PFSK-1 (cell line): ENCODE results near the gene ULK3.

Experiments
- FOXP2 ChIP-seq: optimal IDR thresholded peaks from 2 replicates; pipeline ENCODE3; 2011; ENCODE audit warnings: borderline replicate concordance, control low read depth, inconsistent platforms; ENCODE audit not compliant: insufficient read depth; ENCODE audit errors: extremely low read length, extremely low read depth
- POLR2AphosphoS5 ChIP-seq: IDR thresholded peaks from 2 replicates; pipeline ENCODE4 v1.6.1; 2012; ENCODE audit warnings: low read depth, mild to moderate bottlenecking, control low read depth, low read length, moderate library complexity
- REST ChIP-seq, 2 experiments: IDR thresholded peaks; 2 replicates each; pipeline versions ENCODE4 v1.6.1 to v1.8.0; 2011 to 2012; ENCODE audit warnings: low read depth in 2 of 2, low read length in 2 of 2, control low read depth in 1 of 2, inconsistent platforms in 1 of 2, mild to moderate bottlenecking in 1 of 2, moderate library complexity in 1 of 2; ENCODE audit not compliant: insufficient read depth in 1 of 2
- SIN3A ChIP-seq: IDR thresholded peaks from 2 replicates; pipeline ENCODE4 v1.6.1; 2012; ENCODE audit warnings: mild to moderate bottlenecking, low read length, moderate library complexity, borderline replicate concordance; ENCODE audit not compliant: insufficient read depth
- TAF1 ChIP-seq: IDR thresholded peaks from 2 replicates; pipeline ENCODE4 v1.6.1; 2012; ENCODE audit warnings: low read length, control low read depth, borderline replicate concordance; ENCODE audit not compliant: insufficient read depth

ULK3 gene

GRCh38 chr15:74821091-74821789, 21.7 kb downstream of the ULK3 start:
- TF ChIP-seq REST (IDR thresholded peaks at IDR 0.05; ENCODE audit: insufficient read depth in 1 of 2, low read depth in 2 of 2, low read length in 2 of 2), result no peak
- TF ChIP-seq SIN3A, result no peak
- no peak for TF ChIP-seq FOXP2
- TF ChIP-seq POLR2AphosphoS5, result no peak
- no peak for TF ChIP-seq TAF1

- TF ChIP-seq SIN3A (no peak), POLR2AphosphoS5 (no peak), REST (IDR thresholded peaks at IDR 0.05; ENCODE audit: insufficient read depth in 1 of 2, low read depth in 2 of 2, low read length in 2 of 2) (no peak)
Measured at GRCh38 chr15:74820056-74820455, 22.9 kb downstream of the ULK3 start.

DNA sequence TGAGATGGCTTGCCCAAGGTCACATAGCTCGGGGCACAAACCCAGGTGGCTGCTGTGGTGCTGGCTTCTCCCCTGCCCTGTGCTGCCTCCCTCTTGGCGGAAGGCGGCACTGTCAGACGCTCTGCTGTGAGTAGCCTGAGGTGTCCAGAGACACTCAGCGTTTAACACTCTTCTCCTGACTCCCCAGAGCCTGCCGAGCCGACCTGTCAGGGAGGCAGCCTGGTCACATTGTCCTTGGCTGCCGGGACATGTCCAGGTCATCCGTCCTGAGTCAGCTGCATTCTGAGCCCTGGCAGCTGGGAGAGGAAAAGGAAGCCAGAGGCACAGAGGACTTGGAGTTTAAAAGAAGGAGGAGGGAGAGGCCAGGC, 25.6 kb downstream of the ULK3 start:
- TF ChIP-seq REST (IDR thresholded peaks at IDR 0.05; ENCODE audit: insufficient read depth in 1 of 2, low read depth in 2 of 2, low read length in 2 of 2) (no peak), FOXP2 (no peak), TAF1 (no peak), POLR2AphosphoS5 (no peak), SIN3A (no peak)

DNA sequence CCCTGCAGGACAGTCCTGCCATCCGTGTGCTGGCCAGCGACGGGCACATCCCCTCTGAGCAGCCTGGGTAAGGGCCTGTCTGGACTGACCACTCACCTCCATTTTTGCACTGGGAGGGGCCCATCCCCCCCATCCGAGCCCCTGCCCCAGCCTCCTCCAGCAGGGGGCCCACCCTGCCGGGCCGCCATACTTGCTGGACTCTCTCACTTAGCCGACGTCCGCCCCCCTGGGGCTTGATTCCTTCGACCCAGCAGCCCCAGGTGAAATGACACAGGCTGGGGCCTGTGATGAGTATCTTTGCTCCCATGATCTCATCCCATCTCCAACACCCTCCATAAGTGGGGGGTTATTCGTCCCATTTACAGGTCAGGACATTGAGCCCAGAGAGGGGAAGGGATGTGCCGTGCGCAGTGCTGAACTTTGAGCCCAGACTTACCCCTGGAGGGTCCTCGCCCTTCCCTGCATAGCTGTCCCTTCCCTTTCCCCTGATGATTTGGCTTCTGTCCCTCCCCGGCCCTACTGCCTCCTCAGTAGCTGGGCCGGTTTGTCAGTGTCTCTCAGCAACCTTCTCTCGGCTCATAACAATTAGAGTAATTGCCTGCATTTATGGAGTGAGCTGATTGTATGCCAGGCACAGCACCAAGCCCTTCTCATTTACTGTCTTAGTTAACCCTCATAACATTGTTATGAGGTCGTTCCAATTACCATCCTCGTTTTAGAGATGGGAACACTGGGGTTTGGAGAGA, 26.2 kb downstream of the ULK3 start:
- TF ChIP-seq FOXP2 (no peak), POLR2AphosphoS5 (no peak), SIN3A (no peak)

GRCh38 chr15:74815961-74816360, 27.0 kb downstream of the ULK3 start:
- TF ChIP-seq SIN3A (no peak), FOXP2 (no peak), REST (IDR thresholded peaks at IDR 0.05; ENCODE audit: insufficient read depth in 1 of 2, low read depth in 2 of 2, low read length in 2 of 2) (no peak), TAF1 (no peak), POLR2AphosphoS5 (no peak)
